IMR-90 (cell line): Measurements from ENCODE around the gene DHX40. TPM values are rescaled to one million over a fixed set of nuclear protein-coding genes. Genes with fewer than 3 reads are reported as not detected.

Experiments used
- ATAC-seq: fragments of 200-7000 bp; cut with Tn5 transposase; 2 replicates; pipeline ENCODE4 v1.9.1; 2020; ENCODE audit warnings: low read depth, mild to moderate bottlenecking, moderate library complexity
- BruUV-seq: library from RNA; stranded (reverse); fragments of 400-500 nt; replicated peaks from 2 replicates; lab custom pipeline; 2021; lab: Mats Ljungman, UMichigan
- CTCF ChIA-PET: fragments of 300-600 bp; formaldehyde crosslinking; extraction: SDS; loops from one replicate; lab custom pipeline; 2021; ENCODE audit warnings: antibody characterized with exemption; lab: Yijun Ruan, JAX
- POLR2A ChIA-PET: fragments of 300-600 bp; sonication (Branson Sonifier 250); formaldehyde crosslinking; loops from one replicate; lab custom pipeline; 2022; ENCODE audit warnings: antibody characterized with exemption; ENCODE audit not compliant: unreplicated experiment; lab: Charles Lee
- DNase-seq: peaks from one replicate; pipeline ENCODE4 v3.0.0; 2013
- H2AFZ ChIP-seq: replicated peaks from 2 replicates; pipeline ENCODE3; 2013; ENCODE audit warnings: low read length, mild to moderate bottlenecking; ENCODE audit not compliant: poor library complexity
- H2AK5ac ChIP-seq: 2 replicates; pipeline ENCODE4 v1.6.1; 2013; ENCODE audit warnings: low read depth, low read length, inconsistent platforms
- H2AK9ac ChIP-seq: replicated peaks from 2 replicates; pipeline ENCODE3; 2013; ENCODE audit warnings: mild to moderate bottlenecking, low read depth, low read length, moderate library complexity; ENCODE audit not compliant: poor library complexity
- H2BK120ac ChIP-seq: 2 replicates; pipeline ENCODE4 v1.6.1; 2013; ENCODE audit warnings: low read depth, low read length, inconsistent platforms
- H2BK15ac ChIP-seq: 3 replicates; pipeline ENCODE4 v1.6.1; 2013; ENCODE audit warnings: low read depth, low read length, inconsistent platforms
- H2BK20ac ChIP-seq: 2 replicates; pipeline ENCODE4 v1.6.1; 2013; ENCODE audit warnings: low read depth, mild to moderate bottlenecking, inconsistent platforms, low read length, moderate library complexity
- H2BK5ac ChIP-seq: 2 replicates; pipeline ENCODE4 v1.6.1; 2013; ENCODE audit warnings: mild to moderate bottlenecking, low read depth, low read length, inconsistent platforms; ENCODE audit not compliant: poor library complexity, severe bottlenecking
- H3K14ac ChIP-seq: replicated peaks from 2 replicates; pipeline ENCODE4 v1.6.1; 2013; ENCODE audit warnings: low read depth, low read length, inconsistent platforms
- H3K18ac ChIP-seq: 2 replicates; pipeline ENCODE4 v1.6.1; 2013; ENCODE audit warnings: low read depth, low read length, control low read depth
- H3K23ac ChIP-seq: 2 replicates; pipeline ENCODE4 v1.6.1; 2013; ENCODE audit warnings: low read depth, low read length, inconsistent platforms
- H3K27ac ChIP-seq: 2 replicates; pipeline ENCODE4 v1.5.1; 2013; ENCODE audit warnings: mild to moderate bottlenecking, control low read depth, low read length; ENCODE audit not compliant: insufficient read depth
- H3K27me3 ChIP-seq: 2 replicates; pipeline ENCODE4 v1.6.1; 2013; ENCODE audit warnings: low read length; ENCODE audit not compliant: control insufficient read depth, insufficient read depth
- H3K36me3 ChIP-seq: 2 replicates; pipeline ENCODE4 v1.6.1; 2013; ENCODE audit warnings: low read length, mixed read lengths; ENCODE audit not compliant: control insufficient read depth, insufficient read depth
- H3K4ac ChIP-seq: 2 replicates; pipeline ENCODE4 v1.6.1; 2013; ENCODE audit warnings: low read depth, low read length, inconsistent platforms
- H3K4me1 ChIP-seq: 2 replicates; pipeline ENCODE4 v1.6.1; 2013; ENCODE audit warnings: low read length, mixed read lengths; ENCODE audit not compliant: control insufficient read depth, insufficient read depth
- H3K4me2 ChIP-seq: 2 replicates; pipeline ENCODE4 v1.6.1; 2013; ENCODE audit warnings: low read depth, mild to moderate bottlenecking, control low read depth, low read length, moderate library complexity
- H3K4me3 ChIP-seq: 2 replicates; pipeline ENCODE4 v1.5.1; 2013; ENCODE audit warnings: low read depth, mild to moderate bottlenecking, control low read depth, low read length, moderate library complexity; ENCODE audit not compliant: insufficient read depth
- H3K56ac ChIP-seq: 2 replicates; pipeline ENCODE4 v1.6.1; 2013; ENCODE audit warnings: low read length, inconsistent platforms; ENCODE audit not compliant: insufficient read depth; ENCODE audit errors: extremely low read depth
- H3K79me1 ChIP-seq, 2 experiments: 2 replicates each; pipeline ENCODE4 v1.6.1; 2013; ENCODE audit warnings: low read length in 2 of 2, inconsistent platforms in 1 of 2, low read depth in 1 of 2
- H3K9ac ChIP-seq: 2 replicates; pipeline ENCODE4 v1.6.1; 2013; ENCODE audit warnings: low read depth, low read length, control low read depth
- H3K9me1 ChIP-seq: 2 replicates; pipeline ENCODE4 v1.6.1; 2013; ENCODE audit warnings: low read length, inconsistent platforms; ENCODE audit not compliant: insufficient read depth
- H3K9me3 ChIP-seq: 2 replicates; pipeline ENCODE4 v1.6.1; 2013; ENCODE audit warnings: low read length; ENCODE audit not compliant: control insufficient read depth, insufficient read depth
- H4K20me1 ChIP-seq: 2 replicates; pipeline ENCODE4 v1.6.1; 2013; ENCODE audit warnings: low read length, inconsistent platforms; ENCODE audit not compliant: insufficient read depth
- H4K5ac ChIP-seq: 2 replicates; pipeline ENCODE4 v1.6.1; 2013; ENCODE audit warnings: mild to moderate bottlenecking, low read depth, low read length, control low read depth
- H4K8ac ChIP-seq, 2 experiments: 2 replicates each; pipeline ENCODE4 v1.6.1; 2013; ENCODE audit warnings: low read depth in 2 of 2, low read length in 2 of 2, control low read depth in 1 of 2, inconsistent platforms in 1 of 2
- H4K91ac ChIP-seq: 2 replicates; pipeline ENCODE4 v1.6.1; 2013; ENCODE audit warnings: low read depth, low read length, inconsistent platforms; ENCODE audit not compliant: insufficient read depth
- BHLHE40 ChIP-seq: fragments of 150-350 bp; IDR thresholded peaks from 2 replicates; pipeline ENCODE4 v1.6.1; 2016; ENCODE audit warnings: mild to moderate bottlenecking, low read depth, low read length
- CEBPB ChIP-seq: IDR thresholded peaks from 2 replicates; pipeline ENCODE4 v1.6.1; 2012; ENCODE audit warnings: low read depth, low read length, improper control_type of control experiment
- CHD1 ChIP-seq: IDR thresholded peaks from 2 replicates; pipeline ENCODE4 v1.6.1; 2012; ENCODE audit warnings: low read depth, low read length, improper control_type of control experiment
- NFE2L2 ChIP-seq: fragments of 150-350 bp; IDR thresholded peaks from 2 replicates; pipeline ENCODE4 v1.6.1; 2016; ENCODE audit warnings: low read depth, mild to moderate bottlenecking, low read length
- RAD21 ChIP-seq: IDR thresholded peaks from 2 replicates; pipeline ENCODE4 v1.6.1; 2012; ENCODE audit warnings: low read length, improper control_type of control experiment
- RFX5 ChIP-seq: IDR thresholded peaks from 2 replicates; pipeline ENCODE4 v1.8.0; 2012; ENCODE audit warnings: low read depth, mild to moderate bottlenecking, low read length, moderate library complexity
- SMC3 ChIP-seq: fragments of 150-350 bp; IDR thresholded peaks from 2 replicates; pipeline ENCODE4 v1.6.1; 2016; ENCODE audit warnings: low read depth, mild to moderate bottlenecking, antibody characterized with exemption, low read length, moderate library complexity
- dilution Hi-C: fragments of 300-500 bp; cut with HindIII; formaldehyde crosslinking; loops from one replicate; pipeline ENCODE4 v1.14.3; 2018; ENCODE audit warnings: low sequenced_read_pairs; ENCODE audit not compliant: unreplicated experiment
- in situ Hi-C: fragments of 300-500 bp; cut with MboI; formaldehyde crosslinking; loops from 3 replicates; pipeline ENCODE4 v1.14.3; 2019; ENCODE audit warnings: low sequenced_read_pairs, inconsistent platforms, mixed read lengths
- intact Hi-C: fragments of 100-400 bp; cut with micrococcal nuclease; formaldehyde crosslinking; loops from 2 replicates; pipeline ENCODE4 v1.10.0; 2022
- polyA plus RNA-seq, 3 experiments: library from polyadenylated mRNA; depleted of rRNA; stranded (reverse); fragments of >200 nt; gene quantifications; 2 replicates each; pipeline ENCODE4 v1.2.3, GENCODE V29; 2012; ENCODE audit warnings: low replicate concordance in 1 of 3
- total RNA-seq: library from RNA; depleted of rRNA; stranded (reverse); fragments of >200 nt; gene quantifications from 2 replicates; pipeline ENCODE4 v1.2.3, GENCODE V29; 2012
- TF ChIP-seq, protein P1 (sequence below): conservative IDR thresholded peaks from 2 replicates; pipeline ENCODE4 v1.5.1; 2012; ENCODE audit warnings: mild to moderate bottlenecking, low read depth, low read length, improper control_type of control experiment
- TF ChIP-seq, protein P2 (sequence below): fragments of 150-350 bp; IDR thresholded peaks from 2 replicates; pipeline ENCODE4 v1.6.1; 2017; ENCODE audit warnings: mild to moderate bottlenecking, antibody characterized with exemption, low read length, low read depth

The DHX40 gene
- total and polyA plus RNA-seq, 2 of the 4 experiments (the other 2 are of a cell fraction) = 17.4 to 44.4 TPM

GRCh38 chr17:59651346-59651745 is 85.9 kb downstream of the DHX40 start:
- no peak overlapping the region for H4K5ac ChIP-seq
- H3K9me1 ChIP-seq = peaks cover 4% of the 10 kb centered on the region; the same call in 1 of the 2 replicates
- H3K9me3 ChIP-seq = peaks cover 5% of the 10 kb centered on the region
- H3K27ac ChIP-seq = no peak overlapping the region
- H2AK5ac ChIP-seq = no peak overlapping the region
- ChIA-PET CTCF (interaction anchor here (1.3 to 1.6 kb wide), 2 partner anchors 9 to 130 kb away, joined by 3 read pairs; no protein-coding TSS in a partner anchor), POLR2A (no interaction called here)
- peaks cover 41 to 69% of the 10 kb centered on the region in 2 experiments for H3K79me1 ChIP-seq
- no peak for TF ChIP-seq CEBPB
- no peak for TF ChIP-seq CHD1
- TF ChIP-seq RFX5 = no peak
- TF ChIP-seq NFE2L2 = no peak
- TF ChIP-seq SMC3 = no peak
- TF ChIP-seq, protein P1, sequence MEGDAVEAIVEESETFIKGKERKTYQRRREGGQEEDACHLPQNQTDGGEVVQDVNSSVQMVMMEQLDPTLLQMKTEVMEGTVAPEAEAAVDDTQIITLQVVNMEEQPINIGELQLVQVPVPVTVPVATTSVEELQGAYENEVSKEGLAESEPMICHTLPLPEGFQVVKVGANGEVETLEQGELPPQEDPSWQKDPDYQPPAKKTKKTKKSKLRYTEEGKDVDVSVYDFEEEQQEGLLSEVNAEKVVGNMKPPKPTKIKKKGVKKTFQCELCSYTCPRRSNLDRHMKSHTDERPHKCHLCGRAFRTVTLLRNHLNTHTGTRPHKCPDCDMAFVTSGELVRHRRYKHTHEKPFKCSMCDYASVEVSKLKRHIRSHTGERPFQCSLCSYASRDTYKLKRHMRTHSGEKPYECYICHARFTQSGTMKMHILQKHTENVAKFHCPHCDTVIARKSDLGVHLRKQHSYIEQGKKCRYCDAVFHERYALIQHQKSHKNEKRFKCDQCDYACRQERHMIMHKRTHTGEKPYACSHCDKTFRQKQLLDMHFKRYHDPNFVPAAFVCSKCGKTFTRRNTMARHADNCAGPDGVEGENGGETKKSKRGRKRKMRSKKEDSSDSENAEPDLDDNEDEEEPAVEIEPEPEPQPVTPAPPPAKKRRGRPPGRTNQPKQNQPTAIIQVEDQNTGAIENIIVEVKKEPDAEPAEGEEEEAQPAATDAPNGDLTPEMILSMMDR = no peak
- TF ChIP-seq RAD21 = no peak
- TF ChIP-seq, protein P2, sequence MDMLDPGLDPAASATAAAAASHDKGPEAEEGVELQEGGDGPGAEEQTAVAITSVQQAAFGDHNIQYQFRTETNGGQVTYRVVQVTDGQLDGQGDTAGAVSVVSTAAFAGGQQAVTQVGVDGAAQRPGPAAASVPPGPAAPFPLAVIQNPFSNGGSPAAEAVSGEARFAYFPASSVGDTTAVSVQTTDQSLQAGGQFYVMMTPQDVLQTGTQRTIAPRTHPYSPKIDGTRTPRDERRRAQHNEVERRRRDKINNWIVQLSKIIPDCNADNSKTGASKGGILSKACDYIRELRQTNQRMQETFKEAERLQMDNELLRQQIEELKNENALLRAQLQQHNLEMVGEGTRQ = no peak
- no peak for TF ChIP-seq BHLHE40
- peaks cover 50% of the 10 kb centered on the region; the same call in 1 of the 2 replicates for H4K20me1 ChIP-seq
- no peak overlapping the region for H3K56ac ChIP-seq
- peaks cover 5% of the 10 kb centered on the region; the same call in 1 of the 2 replicates for H3K4me1 ChIP-seq
- peak; percentile 11 for DNase-seq
- no peaks in the 10 kb centered on the region for H3K27me3 ChIP-seq
- no peak overlapping the region for H4K91ac ChIP-seq
- in situ Hi-C loops = no loop called here
- no peak overlapping the region for H3K9ac ChIP-seq
- no peak overlapping the region for H2AFZ ChIP-seq
- no peak overlapping the region for H3K4ac ChIP-seq
- H3K36me3 ChIP-seq = peaks cover 57% of the 10 kb centered on the region
- no peak overlapping the region for H2AK9ac ChIP-seq
- H3K18ac ChIP-seq = no peak overlapping the region
- H2BK15ac ChIP-seq = no peak overlapping the region
- H2BK5ac ChIP-seq = peak overlapping the region; percentile 9
- ATAC-seq = no peak
- no peak overlapping the region for H4K8ac ChIP-seq
- dilution Hi-C loops = no loop called here
- no peak overlapping the region for H3K14ac ChIP-seq
- H3K23ac ChIP-seq = no peak overlapping the region
- no peak overlapping the region for H2BK120ac ChIP-seq
- intact Hi-C loops = no loop called here
- no peak overlapping the region for H2BK20ac ChIP-seq
- no peak overlapping the region for H3K4me2 ChIP-seq
- no TSS peak for BruUV-seq
- no peak overlapping the region for H3K4me3 ChIP-seq
